Adrenal gland (tissue), 12 donors: ENCODE data around the gene BIRC7. TPM values are rescaled to one million over a fixed set of nuclear protein-coding genes. Genes with fewer than 3 reads are reported as not detected.

Experiments used
- DNase-seq, 7 donors: peaks; one replicate each; pipeline ENCODE4 v3.0.0-alpha.2; 2019 to 2020
- H3K27ac ChIP-seq, 5 donors: fragments of 200-600 bp; sonication (generic) in 4 of 5; 1 replicate in 3 of 5; 2 replicates in 2 of 5; pipeline versions ENCODE4 v1.5.1 to v1.8.0; 2016 to 2020; ENCODE audit warnings: mild to moderate bottlenecking in 1 of 5
- H3K27me3 ChIP-seq: fragments of 200-600 bp; 2 replicates; pipeline ENCODE4 v1.8.0; 2021
- H3K36me3 ChIP-seq, 2 donors: fragments of 200-600 bp; replicated peaks in 1 of 2; 1 replicate in 1 of 2; 2 replicates in 1 of 2; pipeline versions ENCODE4 v1.5.1 to v1.8.0; 2018 to 2022
- H3K4me1 ChIP-seq, 2 donors: fragments of 200-600 bp; replicated peaks in 1 of 2; 1 replicate in 1 of 2; 2 replicates in 1 of 2; pipeline versions ENCODE4 v1.5.1 to v1.8.0; 2018 to 2021
- H3K4me3 ChIP-seq, 4 donors: fragments of 200-600 bp; sonication (generic) in 3 of 4; one replicate each; pipeline ENCODE4 v1.5.1; 2016 to 2018
- H3K9me3 ChIP-seq, 3 donors: fragments of 200-600 bp; sonication (generic) in 1 of 3; replicated peaks in 1 of 3; 1 replicate in 2 of 3; 2 replicates in 1 of 3; pipeline versions ENCODE4 v1.5.1 to v1.8.0; 2016 to 2021
- CTCF ChIP-seq, 6 experiments: fragments of 450-650 bp in 4 of 6; fragments of 200-600 bp in 2 of 6; sonication (generic) in 1 of 6; IDR thresholded peaks; 1 replicate in 5 of 6; 2 replicates in 1 of 6; pipeline versions ENCODE4 v1.5.1 to v1.8.0; 2016 to 2021; ENCODE audit warnings: antibody characterized with exemption in 6 of 6, mild to moderate bottlenecking in 2 of 6, moderate library complexity in 1 of 6
- POLR2A ChIP-seq, 2 donors: fragments of 450-650 bp; IDR thresholded peaks; one replicate each; pipeline ENCODE4 v1.6.1; 2017; ENCODE audit warnings: antibody characterized with exemption in 2 of 2, mild to moderate bottlenecking in 2 of 2, moderate library complexity in 1 of 2
- WGBS, 4 donors: extraction: QIAGEN DNeasy Blood & Tissue Kit in 2 of 4; methylation state at CpG; one replicate each; pipeline versions ENCODE4 v1.1.5 to v1.1.7; 2013 to 2017; 5-methylcytosine and 5-hydroxymethylcytosine counted together
- intact Hi-C, 2 donors: fragments of 100-400 bp; cut with DNase I; formaldehyde crosslinking; loops; one replicate each; pipeline versions ENCODE4 v1.14.1 to v1.15.0; 2022 to 2023
- polyA plus RNA-seq, 3 donors: library from polyadenylated mRNA; stranded (reverse); fragments of 200-250 nt in 2 of 3; fragments of 350-450 nt in 1 of 3; fragmentation: Illumina TruSeq in 1 of 3; extraction: RNeasy Lipid Tissue Mini Kit (QIAGEN cat#74804) in 1 of 3; gene quantifications; one replicate each; pipeline ENCODE4 v1.2.3, GENCODE V29; 2013 to 2014
- total RNA-seq, 9 donors: library from RNA; depleted of rRNA in 4 of 9; stranded (reverse); fragments of >200 nt in 4 of 9; fragments of 120-200 nt in 1 of 9; fragmentation: NEBNext Ultra II Directional in 1 of 9; extraction: Animal tissue kit (Norgen Biotek cat#: 25700) in 1 of 9; gene quantifications; one replicate each; pipeline versions ENCODE4 v1.1.0 to v1.2.4, GENCODE V29; 2013 to 2023
- donor health status: healthy with polysubstance abuse.
- donor health status: Bipolar disorder and iron deficiency.
- donor health status: DM: yes; HTN: yes; CAD: no.
- donor health status: DM: no; HTN: no; CAD: no.
- donor health status: DM: no; HTN: no; CAD: no.
- donor health status: DM: yes; HTN: yes; CAD: no.

Gene BIRC7
- total and polyA plus RNA-seq, 12 donors = 0.28 to 117 (median 1.1) TPM; not detected in 5

- no peak for DNase-seq
- Histone ChIP-seq H3K4me3 (no peak overlapping the region), H3K27ac (no peak overlapping the region), H3K36me3 (no peaks in the 10 kb centered on the region), H3K27me3 (no peaks in the 10 kb centered on the region), H3K4me1 (no peaks in the 10 kb centered on the region), H3K9me3 (no peaks in the 10 kb centered on the region)
- WGBS, 4 donors = 34 to 47% (median 46%) methylated on average over 11 of the region's 11 CpGs
- intact Hi-C loops = no loop called here
- TF ChIP-seq CTCF (IDR thresholded peaks at IDR 0.05) = no peak
- TF ChIP-seq POLR2A (IDR thresholded peaks at IDR 0.05) = no peak
Observed at GRCh38 chr20:63241272-63241671, 5.6 kb downstream of the BIRC7 start.

GRCh38 chr20:63242736-63243135 is 7.0 kb downstream of the BIRC7 start:
- Histone ChIP-seq H3K9me3 (no peaks in the 10 kb centered on the region), H3K4me3 (no peak overlapping the region), H3K4me1 (no peaks in the 10 kb centered on the region), H3K27me3 (peaks cover 4% of the 10 kb centered on the region), H3K36me3 (no peaks in the 10 kb centered on the region), H3K27ac (no peak overlapping the region)
- WGBS, 4 donors = 81 to 89% (median 85%) methylated on average over 6 to 21 of the region's 21 CpGs
- no peak for DNase-seq
- intact Hi-C loops = no loop called here
- TF ChIP-seq CTCF (IDR thresholded peaks at IDR 0.05) (no peak), POLR2A (IDR thresholded peaks at IDR 0.05) (no peak)

GRCh38 chr20:63243604-63244247 is 8.0 kb downstream of the BIRC7 start:
- Histone ChIP-seq H3K4me3 (no peak overlapping the region), H3K36me3 (no peaks in the 10 kb centered on the region), H3K27me3 (peaks cover 9% of the 10 kb centered on the region), H3K9me3 (no peaks in the 10 kb centered on the region), H3K27ac (no peak overlapping the region), H3K4me1 (no peaks in the 10 kb centered on the region)
- TF ChIP-seq CTCF (IDR thresholded peaks at IDR 0.05) = no peak
- TF ChIP-seq POLR2A (IDR thresholded peaks at IDR 0.05) = no peak
- WGBS, 4 donors = 60 to 84% (median 82%) methylated on average over 3 to 25 of the region's 25 CpGs
- intact Hi-C loops = no loop called here
- DNase-seq = no peak

GRCh38 chr20:63244468-63244867 is 8.8 kb downstream of the BIRC7 start:
- Histone ChIP-seq H3K9me3 (no peaks in the 10 kb centered on the region), H3K36me3 (no peaks in the 10 kb centered on the region), H3K4me1 (no peaks in the 10 kb centered on the region), H3K27me3 (peaks cover 9% of the 10 kb centered on the region), H3K4me3 (no peak overlapping the region), H3K27ac (no peak overlapping the region)
- DNase-seq = no peak
- intact Hi-C loops = no loop called here
- no peak for TF ChIP-seq CTCF (IDR thresholded peaks at IDR 0.05)
- TF ChIP-seq POLR2A (IDR thresholded peaks at IDR 0.05) = no peak
- WGBS, 4 donors = 82 to 91% (median 86%) methylated on average over 8 to 10 of the region's 10 CpGs; no CpG with 5 or more reads in 1 of the 4 donors
